Gastrocnemius medialis (tissue), 4 donors: ENCODE results near the gene LIPA. TPM values are rescaled to one million over a fixed set of nuclear protein-coding genes. Genes with fewer than 3 reads are reported as not detected.

Source experiments
- ATAC-seq, 2 donors: fragments of 150-250 bp; one replicate each; pipeline ENCODE4 v1.9.1; 2016
- DNase-seq, 2 donors: peaks; one replicate each; pipeline ENCODE4 v3.0.0-alpha.2; 2019
- H3K27ac ChIP-seq, 4 donors: fragments of 200-600 bp; sonication (generic); 1 replicate in 1 of 4; 2 replicates in 3 of 4; pipeline ENCODE4 v1.5.1; 2016 to 2018; ENCODE audit warnings: mild to moderate bottlenecking in 2 of 4, moderate library complexity in 1 of 4
- H3K27me3 ChIP-seq, 3 donors: fragments of 200-600 bp; sonication (generic) in 2 of 3; 1 replicate in 1 of 3; 2 replicates in 2 of 3; pipeline versions ENCODE4 v1.5.1 to v1.6.0; 2016 to 2019; ENCODE audit warnings: mild to moderate bottlenecking in 1 of 3, moderate library complexity in 1 of 3
- H3K36me3 ChIP-seq, 2 donors: fragments of 200-600 bp; sonication (generic) in 1 of 2; one replicate each; pipeline ENCODE4 v1.5.1; 2017 to 2018
- H3K4me1 ChIP-seq, 2 donors: fragments of 200-600 bp; sonication (generic) in 1 of 2; one replicate each; pipeline ENCODE4 v1.5.1; 2016 to 2017; ENCODE audit warnings: mild to moderate bottlenecking in 2 of 2
- H3K4me3 ChIP-seq, 4 donors: fragments of 200-600 bp; sonication (generic) in 3 of 4; 1 replicate in 1 of 4; 2 replicates in 3 of 4; pipeline ENCODE4 v1.5.1; 2016 to 2019; ENCODE audit warnings: mild to moderate bottlenecking in 2 of 4
- H3K9me3 ChIP-seq, 3 donors: fragments of 200-600 bp; sonication (generic) in 2 of 3; 1 replicate in 1 of 3; 2 replicates in 2 of 3; pipeline ENCODE4 v1.5.1; 2016 to 2019
- POLR2A ChIP-seq, 2 donors: fragments of 450-650 bp; IDR thresholded peaks; one replicate each; pipeline ENCODE4 v1.6.1; 2017; ENCODE audit warnings: antibody characterized with exemption in 2 of 2, mild to moderate bottlenecking in 2 of 2, moderate library complexity in 2 of 2
- in situ Hi-C, 4 donors: fragments of 200-750 bp; cut with MboI; loops; one replicate each; pipeline versions ENCODE4 v1.15.0 to v1.8.0; 2017; ENCODE audit warnings: low sequenced_read_pairs in 4 of 4
- intact Hi-C: fragments of 100-400 bp; cut with DNase I; formaldehyde crosslinking; loops from one replicate; pipeline ENCODE4 v1.15.1; 2023; ENCODE audit warnings: low total_unique reads
- total RNA-seq, 4 donors: library from RNA; depleted of rRNA; stranded (reverse); fragments of >200 nt; gene quantifications; one replicate each; pipeline versions ENCODE4 v1.1.0 to v1.2.3, GENCODE V29; 2016
- TF ChIP-seq, protein P1 (sequence below), 5 experiments: fragments of 450-650 bp in 3 of 5; fragments of 200-600 bp in 2 of 5; sonication (generic) in 2 of 5; IDR thresholded peaks in 4 of 5; conservative IDR thresholded peaks in 1 of 5; 1 replicate in 4 of 5; 2 replicates in 1 of 5; pipeline ENCODE4 v1.5.1; 2016 to 2019; ENCODE audit warnings: antibody characterized with exemption in 5 of 5, mild to moderate bottlenecking in 3 of 5, moderate library complexity in 3 of 5

The LIPA gene
- total RNA-seq, 4 donors from 2014 or later = 7.7 to 11.4 (median 9.3) TPM

- peak overlapping the region; percentile 58 to 75 (median 62) for H3K27ac ChIP-seq
- H3K4me1 ChIP-seq = no peaks in the 10 kb centered on the region
- H3K9me3 ChIP-seq = no peaks in the 10 kb centered on the region
- no peaks in the 10 kb centered on the region for H3K27me3 ChIP-seq
- H3K36me3 ChIP-seq = peaks cover 0 to 8% of the 10 kb centered on the region in 2 donors
- peak; percentile 43 to 51 for ATAC-seq
- DNase-seq = no peak
- intact Hi-C loops = no loop called here
- no peak for TF ChIP-seq POLR2A (IDR thresholded peaks at IDR 0.05)
- TF ChIP-seq, protein P1, sequence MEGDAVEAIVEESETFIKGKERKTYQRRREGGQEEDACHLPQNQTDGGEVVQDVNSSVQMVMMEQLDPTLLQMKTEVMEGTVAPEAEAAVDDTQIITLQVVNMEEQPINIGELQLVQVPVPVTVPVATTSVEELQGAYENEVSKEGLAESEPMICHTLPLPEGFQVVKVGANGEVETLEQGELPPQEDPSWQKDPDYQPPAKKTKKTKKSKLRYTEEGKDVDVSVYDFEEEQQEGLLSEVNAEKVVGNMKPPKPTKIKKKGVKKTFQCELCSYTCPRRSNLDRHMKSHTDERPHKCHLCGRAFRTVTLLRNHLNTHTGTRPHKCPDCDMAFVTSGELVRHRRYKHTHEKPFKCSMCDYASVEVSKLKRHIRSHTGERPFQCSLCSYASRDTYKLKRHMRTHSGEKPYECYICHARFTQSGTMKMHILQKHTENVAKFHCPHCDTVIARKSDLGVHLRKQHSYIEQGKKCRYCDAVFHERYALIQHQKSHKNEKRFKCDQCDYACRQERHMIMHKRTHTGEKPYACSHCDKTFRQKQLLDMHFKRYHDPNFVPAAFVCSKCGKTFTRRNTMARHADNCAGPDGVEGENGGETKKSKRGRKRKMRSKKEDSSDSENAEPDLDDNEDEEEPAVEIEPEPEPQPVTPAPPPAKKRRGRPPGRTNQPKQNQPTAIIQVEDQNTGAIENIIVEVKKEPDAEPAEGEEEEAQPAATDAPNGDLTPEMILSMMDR (IDR thresholded peaks at IDR 0.05 in 4 of 5, conservative IDR thresholded peaks at IDR 0.05 in 1 of 5) = peak in 1 of 5 experiments; percentile 38
- H3K4me3 ChIP-seq = peak overlapping the region in 1 of 4 donors; percentile 26
- in situ Hi-C loops = loop anchor here in 2 of 4 donors (25.0 kb wide), 1 partner anchor 388 kb away; no protein-coding TSS in a partner anchor
Observed at GRCh38 chr10:89224739-89225443, 26.7 kb downstream of the LIPA start.

GRCh38 chr10:89221919-89222318, 29.7 kb downstream of the LIPA start:
- Histone ChIP-seq H3K4me1 (peaks cover 6% of the 10 kb centered on the region in 2 donors), H3K4me3 (no peak overlapping the region), H3K36me3 (no peaks in the 10 kb centered on the region), H3K27ac (no peak overlapping the region), H3K9me3 (no peaks in the 10 kb centered on the region), H3K27me3 (no peaks in the 10 kb centered on the region)
- ATAC-seq = no peak
- in situ Hi-C loops (loop anchor here in 2 of 4 donors (25.0 kb wide), 1 partner anchor 385 kb away; no protein-coding TSS in a partner anchor), intact Hi-C loops (no loop called here)
- DNase-seq = no peak
- TF ChIP-seq POLR2A (IDR thresholded peaks at IDR 0.05) = no peak
- TF ChIP-seq, protein P1 (IDR thresholded peaks at IDR 0.05 in 4 of 5, conservative IDR thresholded peaks at IDR 0.05 in 1 of 5) = no peak

- Histone ChIP-seq H3K27ac (no peak overlapping the region), H3K9me3 (no peaks in the 10 kb centered on the region), H3K4me3 (no peak overlapping the region), H3K36me3 (no peaks in the 10 kb centered on the region), H3K27me3 (no peaks in the 10 kb centered on the region), H3K4me1 (peaks cover 6 to 8% of the 10 kb centered on the region in 2 donors)
- intact Hi-C loops = loop anchor here (10.0 kb wide), 1 partner anchor 385 kb away; no protein-coding TSS in a partner anchor
- DNase-seq (no peak), ATAC-seq (no peak)
- in situ Hi-C loops = loop anchor here (10.0 to 25.0 kb wide), 3 partner anchors 285 to 385 kb away; no protein-coding TSS in a partner anchor
- TF ChIP-seq, protein P1 (IDR thresholded peaks at IDR 0.05 in 4 of 5, conservative IDR thresholded peaks at IDR 0.05 in 1 of 5) = no peak
- no peak for TF ChIP-seq POLR2A (IDR thresholded peaks at IDR 0.05)
Observed at GRCh38 chr10:89219513-89220218, 31.9 kb downstream of the LIPA start.

DNA sequence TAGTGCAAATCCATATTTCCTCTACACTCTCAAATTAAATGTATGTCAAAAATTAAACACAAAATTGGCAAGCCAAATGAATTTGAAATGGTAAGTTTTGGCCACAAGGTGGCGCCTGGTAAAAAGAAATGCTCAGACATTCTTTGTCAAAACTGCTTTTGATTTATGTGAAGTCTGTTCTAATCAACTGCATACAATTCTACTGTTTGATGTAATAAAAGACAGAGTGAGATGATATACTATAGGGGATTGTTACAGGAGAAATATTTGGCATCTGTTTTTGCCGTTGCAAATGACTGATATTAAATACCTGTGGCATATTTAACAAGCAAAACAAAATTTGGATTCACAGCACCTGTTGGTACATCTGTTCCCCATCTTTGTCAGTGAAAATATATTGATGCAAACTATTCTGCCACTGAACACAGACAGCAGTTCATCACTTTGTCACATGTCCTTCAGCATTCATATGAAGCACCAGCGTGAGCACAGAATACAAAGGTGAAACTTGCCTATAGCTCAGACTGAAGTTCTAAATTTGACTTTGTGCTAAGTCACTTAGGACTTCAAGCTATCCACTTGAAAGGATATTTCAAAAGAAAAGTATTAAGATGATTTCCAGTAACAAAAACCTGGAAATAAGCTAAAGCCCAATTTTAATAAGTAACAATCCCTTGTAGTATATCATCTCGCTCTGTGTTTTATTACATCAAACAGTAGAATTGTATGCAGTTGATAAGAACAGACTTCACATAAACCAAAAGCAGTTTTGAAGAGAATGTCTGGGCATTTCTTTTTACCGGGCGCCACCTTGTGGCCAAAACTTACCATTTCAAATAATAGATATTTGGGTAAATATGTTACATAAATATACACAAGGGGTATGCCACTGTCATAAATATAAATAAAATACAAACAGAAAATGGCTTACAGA, 34.3 kb downstream of the LIPA start:
- ATAC-seq (peak; percentile 46 to 82), DNase-seq (peak in 1 of 2 donors; percentile 28)
- H3K27ac ChIP-seq = peak overlapping the region; percentile 59 to 68 (median 62)
- intact Hi-C loops = loop anchor here (1.0 to 10.0 kb wide), 2 partner anchors 186 to 383 kb away; no protein-coding TSS in a partner anchor
- no peaks in the 10 kb centered on the region for H3K9me3 ChIP-seq
- no peaks in the 10 kb centered on the region for H3K27me3 ChIP-seq
- peaks cover 6 to 8% of the 10 kb centered on the region in 2 donors for H3K4me1 ChIP-seq
- in situ Hi-C loops = loop anchor here (10.0 to 25.0 kb wide), 3 partner anchors 283 to 383 kb away; no protein-coding TSS in a partner anchor
- no peaks in the 10 kb centered on the region for H3K36me3 ChIP-seq
- no peak for TF ChIP-seq POLR2A (IDR thresholded peaks at IDR 0.05)
- TF ChIP-seq, protein P1 (IDR thresholded peaks at IDR 0.05 in 4 of 5, conservative IDR thresholded peaks at IDR 0.05 in 1 of 5) = peak; percentile 63 to 80 (median 68)
- peak overlapping the region in 2 of 4 donors; percentile 9 to 15 for H3K4me3 ChIP-seq
